HG03196 (cell line): ENCODE results near the gene SAT1.

ENCODE experiments used
- ATAC-seq: cut with Tn5 transposase; IDR thresholded peaks from one replicate; pipeline ENCODE4 v1.9.1; 2021; ENCODE audit not compliant: unreplicated experiment

SAT1 gene

GRCh38 chrX:23773601-23774175, 9.3 kb upstream of the SAT1 start:
- peak; percentile 93 for ATAC-seq

DNA sequence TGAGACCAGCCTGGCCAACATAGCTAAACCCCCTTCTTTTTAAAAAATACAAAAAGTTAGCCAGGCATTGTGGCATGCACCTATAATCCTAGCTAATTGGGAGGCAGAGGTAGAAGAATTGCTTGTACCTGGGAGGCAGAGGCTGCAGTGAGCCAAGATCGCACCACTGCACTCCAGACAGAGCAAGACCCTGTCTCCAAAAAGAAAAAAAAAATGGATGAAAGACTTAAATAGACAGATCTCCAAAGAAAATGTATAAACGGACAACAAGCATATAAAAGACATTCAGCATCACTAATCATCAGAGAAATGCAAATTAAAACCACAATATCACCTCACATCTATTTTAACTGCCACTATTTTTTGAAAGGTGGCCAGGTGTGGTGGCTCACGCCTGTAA, 6.6 kb upstream of the SAT1 start:
- ATAC-seq = no peak

- no peak for ATAC-seq
Observed at GRCh38 chrX:23779025-23779424, 3.9 kb upstream of the SAT1 start.

DNA sequence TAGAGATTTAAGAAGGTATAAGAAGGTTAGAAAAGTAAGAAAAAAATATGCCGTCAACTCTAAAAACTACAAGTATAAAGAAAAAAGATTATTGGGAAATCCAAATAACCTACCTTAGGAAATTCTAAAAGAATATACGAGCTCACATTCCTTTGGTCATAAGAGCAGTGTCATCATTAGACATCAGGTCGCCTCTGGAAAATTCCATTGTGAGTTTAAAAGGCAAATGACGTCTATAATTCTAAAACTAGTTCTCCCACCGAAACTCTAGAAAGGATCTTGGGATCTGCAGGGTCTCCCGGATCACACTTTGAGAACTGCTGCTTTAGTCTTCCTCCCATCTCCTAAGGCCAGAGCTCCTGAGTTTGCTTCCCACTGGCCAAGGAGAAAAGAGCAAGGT, 518 bp upstream of the SAT1 start:
- no peak for ATAC-seq

DNA sequence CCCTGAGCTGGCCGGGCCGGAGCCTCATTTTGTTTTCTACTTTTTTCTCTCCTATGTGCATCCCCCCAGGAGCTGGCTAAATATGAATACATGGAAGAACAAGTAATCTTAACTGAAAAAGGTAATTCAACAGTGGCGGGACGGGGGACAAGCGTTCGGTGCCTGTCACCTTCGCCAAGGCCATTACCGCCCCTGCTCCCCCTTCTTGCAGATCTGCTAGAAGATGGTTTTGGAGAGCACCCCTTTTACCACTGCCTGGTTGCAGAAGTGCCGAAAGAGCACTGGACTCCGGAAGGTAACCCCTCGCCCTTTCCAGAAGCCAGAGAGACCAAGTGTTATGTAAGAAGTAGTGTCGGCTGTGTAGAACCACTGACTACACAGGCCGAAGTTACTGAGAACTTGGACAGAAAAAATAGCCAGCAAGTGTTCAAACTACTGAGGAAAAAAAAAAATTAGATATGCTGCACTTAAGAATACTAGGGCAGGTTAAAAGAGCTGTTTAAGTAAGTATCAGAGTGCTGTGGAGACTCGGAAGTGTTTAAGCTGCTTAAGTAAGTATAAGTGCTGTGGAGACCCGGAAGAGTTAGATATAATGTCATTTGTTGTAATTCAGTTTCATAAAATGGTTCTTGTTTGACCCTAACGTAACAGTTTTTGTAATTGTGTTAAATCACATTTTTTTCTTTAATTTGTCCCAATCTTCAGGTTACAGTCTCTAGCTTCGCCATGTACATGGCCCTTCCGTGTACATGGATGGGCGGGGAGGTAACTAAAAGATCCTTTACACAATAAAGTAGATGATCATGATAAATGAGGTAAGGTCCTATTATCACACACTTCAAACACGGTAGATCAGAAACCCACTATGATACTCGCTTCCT, 856 bp downstream of the SAT1 start:
- no peak for ATAC-seq

DNA sequence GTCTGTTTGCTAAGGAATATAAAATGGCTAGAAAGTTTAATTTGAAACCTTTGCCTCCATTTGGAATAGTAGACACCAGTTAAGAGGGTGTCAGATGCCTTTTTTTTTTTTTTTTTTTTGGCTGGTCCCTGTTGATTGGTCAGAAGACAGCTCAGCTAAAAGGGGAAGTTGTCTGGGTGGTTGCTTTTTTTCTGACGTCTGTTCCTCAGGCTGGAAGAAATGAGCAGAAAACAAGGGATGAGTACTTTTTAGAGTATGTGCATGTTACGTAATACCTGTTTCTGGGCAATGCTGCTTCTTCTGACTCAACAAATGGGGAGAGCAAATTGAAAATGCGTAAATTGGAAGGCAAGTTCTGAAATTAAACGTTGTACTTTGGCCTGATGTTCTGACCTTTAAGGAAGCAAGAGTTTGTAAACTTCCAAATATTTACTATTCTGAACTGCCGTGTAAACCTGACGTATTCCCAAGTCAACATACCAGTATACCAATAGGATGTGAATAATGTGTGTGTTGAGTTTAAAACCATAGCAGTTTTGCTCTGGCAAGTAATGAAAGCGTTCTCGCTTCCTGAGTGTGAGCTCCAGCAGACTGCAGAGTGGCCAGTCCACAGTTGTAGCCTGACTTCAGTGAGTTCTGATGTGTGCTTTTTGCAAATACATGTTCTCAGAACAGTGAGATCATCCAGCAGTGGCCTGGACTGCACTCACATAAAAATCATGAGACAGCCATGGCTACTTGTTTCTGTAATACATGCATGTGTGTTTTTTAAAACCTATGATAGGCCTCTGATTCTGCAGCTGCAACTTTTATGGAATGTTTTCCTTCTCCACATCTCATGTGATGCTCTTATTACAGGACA, 1.7 kb downstream of the SAT1 start:
- ATAC-seq = no peak

DNA sequence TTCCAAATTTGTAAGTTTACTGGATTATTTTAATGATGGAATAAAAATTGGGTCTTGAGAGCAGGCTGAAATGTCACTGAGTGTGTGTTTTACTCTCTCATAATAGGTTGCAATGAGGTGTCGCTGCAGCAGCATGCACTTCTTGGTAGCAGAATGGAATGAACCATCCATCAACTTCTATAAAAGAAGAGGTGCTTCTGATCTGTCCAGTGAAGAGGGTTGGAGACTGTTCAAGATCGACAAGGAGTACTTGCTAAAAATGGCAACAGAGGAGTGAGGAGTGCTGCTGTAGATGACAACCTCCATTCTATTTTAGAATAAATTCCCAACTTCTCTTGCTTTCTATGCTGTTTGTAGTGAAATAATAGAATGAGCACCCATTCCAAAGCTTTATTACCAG, 2.6 kb downstream of the SAT1 start:
- ATAC-seq = no peak

- ATAC-seq = no peak
Observed at GRCh38 chrX:23786268-23786815, 3.4 kb downstream of the SAT1 start.

GRCh38 chrX:23787745-23788118, 4.8 kb downstream of the SAT1 start:
- ATAC-seq = no peak

DNA sequence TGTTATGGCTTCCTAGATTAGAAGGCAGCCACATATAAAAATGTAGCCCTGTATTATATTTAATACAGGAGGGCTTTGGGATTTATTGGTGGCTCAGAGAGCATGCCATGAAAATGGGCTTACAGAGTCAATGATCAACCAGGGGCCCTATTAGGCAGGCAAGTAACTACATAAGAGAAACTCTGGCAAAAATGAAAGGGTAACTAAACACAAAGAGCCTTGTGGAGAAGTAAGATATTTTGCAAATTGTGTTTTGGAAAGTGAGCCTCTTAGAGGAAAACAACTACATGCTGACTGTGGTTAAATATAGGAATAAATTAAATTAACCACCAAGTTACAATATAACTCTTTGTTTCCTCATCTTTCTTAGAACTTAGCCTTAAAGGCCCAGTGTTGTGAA, 5.5 kb downstream of the SAT1 start:
- peak; percentile 68 for ATAC-seq

GRCh38 chrX:23788946-23789345, 6.0 kb downstream of the SAT1 start:
- no peak for ATAC-seq

DNA sequence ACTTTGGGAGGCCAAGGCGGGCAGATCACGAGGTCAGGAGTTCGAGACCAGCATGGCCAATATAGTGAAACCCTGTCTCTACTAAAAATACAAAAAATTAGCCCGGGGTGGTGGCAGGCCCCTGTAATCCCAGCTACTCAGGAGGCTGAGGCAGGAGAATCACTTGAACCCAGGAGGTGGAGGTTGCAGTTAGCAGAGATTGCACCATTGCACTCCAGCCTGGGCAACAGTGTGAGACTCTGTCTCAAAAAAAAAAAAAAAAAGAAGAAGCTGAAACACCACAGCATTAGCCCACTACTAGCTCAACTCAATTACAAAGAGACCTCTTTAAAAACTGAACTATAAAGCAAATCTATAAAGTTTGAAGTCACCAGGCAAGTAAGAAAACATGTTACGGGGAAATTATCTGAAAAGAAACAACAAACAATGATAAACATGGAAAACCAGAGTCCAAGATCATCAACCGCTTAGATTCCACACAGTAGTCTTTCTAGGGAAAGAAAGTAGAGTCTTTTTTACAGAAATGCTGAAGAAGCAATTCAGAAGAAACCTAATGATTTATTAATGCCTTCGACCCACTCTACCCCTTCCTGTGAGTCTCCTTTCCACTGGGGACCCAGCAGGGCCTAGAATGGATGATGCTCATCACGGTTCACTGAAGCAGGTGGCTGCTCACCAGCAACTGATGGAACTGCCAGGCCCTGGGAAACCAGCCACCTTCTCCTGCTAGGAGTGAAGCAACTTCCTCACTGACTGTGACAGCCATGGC, 6.6 kb downstream of the SAT1 start:
- ATAC-seq = no peak

- no peak for ATAC-seq
Observed at GRCh38 chrX:23790155-23790497, 7.2 kb downstream of the SAT1 start.

DNA sequence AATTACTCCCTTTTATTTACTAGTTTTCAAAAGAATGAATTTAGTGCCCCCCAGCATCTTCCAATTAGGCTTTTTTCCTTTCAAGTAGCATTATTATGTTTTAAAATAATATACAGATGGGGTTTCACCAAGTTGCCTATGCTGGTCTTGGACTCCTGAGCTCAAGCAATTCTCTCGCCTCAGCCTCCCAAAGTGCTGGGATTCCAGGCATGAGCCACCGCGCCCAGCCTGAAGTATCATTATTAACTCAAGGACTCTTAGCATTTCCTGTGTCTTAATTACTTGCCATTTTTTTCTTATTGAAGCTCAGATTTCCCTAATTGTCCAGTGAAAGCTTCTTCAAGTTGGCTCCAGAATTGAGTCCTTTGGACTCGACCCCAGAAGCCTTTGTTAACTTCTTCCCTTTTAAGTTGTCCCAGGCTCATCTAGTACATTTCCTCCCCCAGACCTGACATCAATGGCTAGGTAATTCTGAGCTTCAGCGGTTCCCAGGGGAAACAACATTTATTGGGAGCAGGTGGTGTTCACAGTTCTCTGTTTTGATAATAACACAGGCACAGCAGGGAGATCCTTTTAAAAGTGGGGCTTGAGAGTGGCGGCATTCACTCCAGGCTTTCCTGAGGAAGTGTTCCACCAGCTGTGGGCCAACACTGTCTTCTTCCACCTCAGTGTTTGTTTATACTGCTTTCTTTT, 10.0 kb downstream of the SAT1 start:
- ATAC-seq = no peak

- ATAC-seq = no peak
Observed at GRCh38 chrX:23795221-23795620, 12.2 kb downstream of the SAT1 start.

DNA sequence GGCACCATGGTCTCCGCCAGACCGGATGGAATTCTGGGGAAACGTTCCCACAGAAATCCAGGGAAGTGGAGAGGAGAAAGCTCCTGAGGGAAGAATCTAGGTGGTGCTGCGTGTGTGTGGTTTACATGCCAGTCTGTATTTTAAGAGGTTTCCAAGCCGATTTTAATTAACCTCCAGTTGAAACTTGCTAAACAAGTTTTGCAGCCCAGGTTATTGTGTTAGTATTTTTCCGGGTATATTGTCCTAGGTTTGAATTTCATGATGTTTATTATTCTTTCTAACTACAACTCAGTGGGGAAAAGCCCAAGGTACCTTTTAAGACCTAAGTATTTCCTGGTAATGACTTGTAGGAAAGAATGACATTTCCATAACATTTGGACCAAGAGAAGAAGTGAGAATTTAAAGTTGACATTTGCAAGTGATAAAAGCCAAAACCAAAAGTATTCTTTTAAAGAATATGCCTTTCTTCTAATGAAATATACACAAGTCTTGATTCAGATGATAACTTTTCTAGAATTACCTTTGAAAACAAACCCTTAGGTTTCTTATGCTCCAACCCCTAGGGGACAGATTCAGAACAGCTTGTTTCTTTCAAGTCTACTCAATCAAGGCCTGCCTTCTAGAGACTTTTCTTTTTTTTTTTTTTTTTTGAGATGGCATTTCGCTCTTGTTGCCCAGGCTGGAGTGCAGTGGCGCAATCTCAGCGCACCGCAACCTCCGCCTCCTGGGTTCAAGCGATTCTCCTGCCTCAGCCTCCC, 14.6 kb downstream of the SAT1 start:
- no peak for ATAC-seq

DNA sequence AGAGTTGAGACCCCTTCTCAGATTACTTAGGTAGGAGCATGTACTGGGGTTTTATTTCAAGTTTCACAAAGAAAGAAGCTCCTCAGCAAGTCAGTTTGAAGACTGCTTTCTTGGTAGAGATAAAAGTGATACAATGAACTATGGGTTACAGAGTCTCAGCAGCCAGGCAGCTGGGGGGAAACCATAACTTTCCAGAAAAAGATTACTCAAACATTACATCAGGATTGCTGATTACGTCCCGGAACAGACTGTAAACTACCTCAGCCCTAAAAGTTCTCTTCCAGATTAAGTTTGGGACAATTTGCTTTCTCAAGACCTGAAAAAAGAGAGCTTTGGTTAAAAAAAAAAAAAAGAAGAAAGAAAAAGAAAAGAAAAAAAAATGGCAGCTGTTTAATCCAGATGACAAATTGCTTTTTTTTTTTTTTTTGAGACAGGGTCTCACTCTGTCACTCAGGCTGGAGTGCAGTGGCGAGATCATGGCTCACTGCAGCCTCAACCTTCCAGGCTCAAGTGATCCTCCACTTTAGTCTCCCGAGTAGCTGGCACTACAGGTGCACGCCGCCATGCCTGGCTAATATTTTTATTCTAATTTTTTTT, 16.6 kb downstream of the SAT1 start:
- no peak for ATAC-seq

GRCh38 chrX:23802431-23802830, 19.5 kb downstream of the SAT1 start:
- ATAC-seq = no peak

GRCh38 chrX:23803931-23804381, 21.0 kb downstream of the SAT1 start:
- no peak for ATAC-seq
